ENCODE data around the gene ADD1. TPM values are rescaled to one million over a fixed set of nuclear protein-coding genes. Genes with fewer than 3 reads are reported as not detected.
A peak's percentile ranks its signal among the peaks of the same experiment; 100 is the strongest.

Gene ADD1
- total and polyA plus RNA-seq, 2 experiments from 2014 or later: 175 to 219 TPM

GRCh38 chr4:2795893-2796848 lies 47.5 kb upstream of the ADD1 start:
- Histone ChIP-seq H3K27me3 (replicated peaks; ENCODE audit: insufficient read depth) (no peaks in the 10 kb centered on the region), H3K9ac (peak overlapping the region; percentile 64), H3K4me3 (no peak overlapping the region; the same call in 1 of the 2 replicates), H3K36me3 (ENCODE audit: low read depth) (no peaks in the 10 kb centered on the region), H3K27ac (peak overlapping the region; percentile 73), H3K9me3 (ENCODE audit: low read depth) (no peaks in the 10 kb centered on the region), H3K4me2 (ENCODE audit: unreplicated experiment) (peak overlapping the region; percentile 50), H3K79me2 (ENCODE audit: insufficient read depth) (peaks cover 62% of the 10 kb centered on the region), H4K20me1 (ENCODE audit: insufficient read depth) (no peaks in the 10 kb centered on the region), H2AFZ (no peak overlapping the region), H3K9me2 (ENCODE audit: insufficient read depth) (no peaks in the 10 kb centered on the region), H3K4me1 (ENCODE audit: insufficient read depth) (peaks cover 38% of the 10 kb centered on the region), H3F3A (ENCODE audit: insufficient read depth) (0 out of 2 replicates have a peak, but pooled peaks cover 3% of the 10 kb centered on the region)
- WGBS, 2 experiments (ENCODE audit: low coverage in 1 of 2, low lambda C conversion rate in 2 of 2, missing lambda C conversion rate in 2 of 2): 59 to 64% methylated on average over 26 to 27 of the region's 27 CpGs
- in situ Hi-C loops (cut with MboI): no loop called here
- no peak for TF ChIP-seq EZH2phosphoT487 (IDR thresholded peaks at IDR 0.05; ENCODE audit: insufficient read depth, low read depth)
- TF ChIP-seq EZH2 (IDR thresholded peaks at IDR 0.05; ENCODE audit: insufficient read depth, poor library complexity, severe bottlenecking): no peak
- DNase-seq: peak; percentile 81

- Histone ChIP-seq H3K27ac (peak overlapping the region; percentile 73), H3K27me3 (replicated peaks; ENCODE audit: insufficient read depth) (no peaks in the 10 kb centered on the region), H3F3A (ENCODE audit: insufficient read depth) (0 out of 2 replicates have a peak, but pooled peaks cover 3% of the 10 kb centered on the region), H3K9me2 (ENCODE audit: insufficient read depth) (no peaks in the 10 kb centered on the region), H2AFZ (no peak overlapping the region), H4K20me1 (ENCODE audit: insufficient read depth) (no peaks in the 10 kb centered on the region), H3K9me3 (ENCODE audit: low read depth) (no peaks in the 10 kb centered on the region), H3K4me1 (ENCODE audit: insufficient read depth) (peaks cover 44% of the 10 kb centered on the region), H3K9ac (peak overlapping the region; percentile 64), H3K79me2 (ENCODE audit: insufficient read depth) (peaks cover 70% of the 10 kb centered on the region), H3K4me3 (no peak overlapping the region; the same call in 1 of the 2 replicates), H3K4me2 (ENCODE audit: unreplicated experiment) (peak overlapping the region; percentile 50), H3K36me3 (ENCODE audit: low read depth) (no peaks in the 10 kb centered on the region)
- DNase-seq: no peak
- 59 to 65% methylated on average over 11 to 12 of the region's 13 CpGs for WGBS, 2 experiments (ENCODE audit: low coverage in 1 of 2, low lambda C conversion rate in 2 of 2, missing lambda C conversion rate in 2 of 2)
- in situ Hi-C loops (cut with MboI): no loop called here
- TF ChIP-seq EZH2phosphoT487 (IDR thresholded peaks at IDR 0.05; ENCODE audit: insufficient read depth, low read depth) (no peak), EZH2 (IDR thresholded peaks at IDR 0.05; ENCODE audit: insufficient read depth, poor library complexity, severe bottlenecking) (no peak)
Measured at GRCh38 chr4:2796849-2797544, 46.6 kb upstream of the ADD1 start.

GRCh38 chr4:2797545-2798305 lies 45.9 kb upstream of the ADD1 start:
- no peak for DNase-seq
- no peaks in the 10 kb centered on the region for H3K27me3 ChIP-seq (replicated peaks; ENCODE audit: insufficient read depth)
- H3K4me2 ChIP-seq (ENCODE audit: unreplicated experiment): no peak overlapping the region
- H3K9me3 ChIP-seq (ENCODE audit: low read depth): no peaks in the 10 kb centered on the region
- in situ Hi-C loops (cut with MboI): no loop called here
- H2AFZ ChIP-seq: no peak overlapping the region
- no peaks in the 10 kb centered on the region for H3K36me3 ChIP-seq (ENCODE audit: low read depth)
- TF ChIP-seq EZH2phosphoT487 (IDR thresholded peaks at IDR 0.05; ENCODE audit: insufficient read depth, low read depth) (no peak), EZH2 (IDR thresholded peaks at IDR 0.05; ENCODE audit: insufficient read depth, poor library complexity, severe bottlenecking) (no peak)
- H3K9me2 ChIP-seq (ENCODE audit: insufficient read depth): no peaks in the 10 kb centered on the region
- peaks cover 78% of the 10 kb centered on the region for H3K79me2 ChIP-seq (ENCODE audit: insufficient read depth)
- WGBS, 2 experiments (ENCODE audit: low coverage in 1 of 2, low lambda C conversion rate in 2 of 2, missing lambda C conversion rate in 2 of 2): 86% methylated on average over 21 to 23 of the region's 23 CpGs
- no peaks in the 10 kb centered on the region for H4K20me1 ChIP-seq (ENCODE audit: insufficient read depth)
- no peak overlapping the region; the same call in 1 of the 2 replicates for H3K27ac ChIP-seq
- no peak overlapping the region for H3K9ac ChIP-seq
- H3K4me1 ChIP-seq (ENCODE audit: insufficient read depth): peaks cover 44% of the 10 kb centered on the region
- H3K4me3 ChIP-seq: no peak overlapping the region
- 0 out of 2 replicates have a peak, but pooled peaks cover 3% of the 10 kb centered on the region for H3F3A ChIP-seq (ENCODE audit: insufficient read depth)

Measured in GM23248 (cell line).